NCI-H2081 (cell line): ENCODE results near the gene DGKB.

Experiments used
- DNase-seq, 2 experiments: peaks; one replicate each; lab custom pipeline; 2025; lab: John Stamatoyannopoulos, UW

The DGKB gene

DNA sequence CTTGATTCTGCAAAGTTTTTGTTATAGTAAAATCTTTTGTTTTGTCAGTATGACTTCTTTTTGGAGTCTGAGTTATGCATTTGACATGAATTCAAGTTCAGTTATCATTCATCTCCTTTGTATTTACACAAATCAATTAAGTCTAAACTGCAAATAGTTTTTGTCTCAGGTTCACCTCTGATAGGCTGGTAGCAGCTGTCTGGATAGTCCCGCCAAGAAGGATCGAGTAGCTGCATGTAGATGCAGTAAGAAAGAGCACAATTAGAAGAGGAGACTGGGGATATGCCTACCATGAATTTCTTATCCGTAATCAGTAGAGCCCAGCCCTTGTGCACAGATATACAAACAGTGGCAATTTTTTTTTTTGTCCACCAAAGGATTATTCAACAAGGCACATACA is 520.6 kb downstream of the DGKB start:
- peak in 1 of 2 experiments; percentile 33 for DNase-seq

- no peak for DNase-seq
Measured at GRCh38 chr7:14381306-14381705, 521.2 kb downstream of the DGKB start.

DNA sequence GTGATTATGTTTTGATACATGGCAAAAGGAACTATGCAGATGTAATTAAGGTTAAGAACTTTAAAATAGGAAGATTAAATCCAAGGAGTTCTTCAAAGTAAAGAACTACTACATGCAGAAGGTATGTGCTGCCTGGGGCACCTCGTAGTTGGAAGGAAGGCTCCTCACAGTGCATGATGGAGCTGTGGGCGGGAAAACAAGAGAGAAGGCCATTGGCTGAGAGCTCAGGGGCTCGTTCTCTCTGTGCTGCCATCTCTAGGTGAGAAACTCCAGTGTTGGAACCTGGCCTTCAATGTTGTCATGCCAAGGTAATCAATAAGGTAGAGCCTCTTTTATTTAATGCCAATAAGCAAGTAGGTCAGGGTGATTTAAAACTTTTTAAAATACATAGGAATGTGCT is 521.7 kb downstream of the DGKB start:
- DNase-seq = peak in 1 of 2 experiments; percentile 8

DNA sequence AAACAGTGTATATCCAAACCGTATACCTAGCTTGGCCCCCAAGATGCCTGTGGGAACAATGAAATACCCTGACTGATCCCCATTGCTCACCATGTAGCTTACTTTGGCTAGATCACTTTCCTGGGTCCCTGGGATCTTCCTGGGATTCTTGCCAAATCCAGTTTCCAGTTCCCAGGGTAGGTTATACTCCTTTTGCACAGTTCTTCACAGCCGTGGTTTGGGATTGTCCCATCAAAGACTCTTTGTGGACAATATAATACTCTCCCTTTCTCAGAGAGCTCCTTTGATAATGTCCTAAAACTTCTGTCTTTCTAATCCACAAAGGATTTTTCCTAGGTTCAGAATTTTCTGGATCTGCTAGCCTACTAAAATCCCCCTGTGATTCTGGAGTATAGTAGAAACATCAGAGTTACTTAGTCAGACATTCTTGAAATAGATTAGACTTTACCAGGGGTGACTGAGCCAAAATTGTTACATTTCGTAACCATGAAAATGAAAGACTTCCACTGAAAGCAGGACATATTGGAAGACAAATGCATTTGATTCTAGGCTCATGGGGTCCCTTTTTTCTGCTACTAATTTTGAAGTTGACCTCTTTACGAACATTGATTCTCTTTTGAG is 524.8 kb downstream of the DGKB start:
- peak in 1 of 2 experiments; percentile 20 for DNase-seq

DNA sequence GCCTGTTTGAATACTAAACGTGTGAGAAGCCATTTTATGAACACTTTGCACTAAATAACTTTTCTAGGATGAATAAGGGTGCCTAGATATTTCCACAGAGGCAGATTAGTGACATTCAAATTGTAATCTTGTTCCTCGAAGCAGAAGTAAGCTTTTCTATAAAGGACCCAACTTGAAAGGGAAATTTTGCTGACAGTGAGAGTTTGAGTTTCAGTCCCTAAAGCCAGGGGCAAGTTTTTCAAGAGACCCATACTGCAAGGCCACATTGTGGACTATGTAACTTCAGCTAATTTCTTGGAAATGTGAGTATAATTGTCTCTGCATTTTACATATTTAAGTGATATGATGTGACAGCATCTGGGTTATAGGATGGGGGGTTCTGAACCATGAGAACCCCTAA is 525.8 kb downstream of the DGKB start:
- no peak for DNase-seq

DNA sequence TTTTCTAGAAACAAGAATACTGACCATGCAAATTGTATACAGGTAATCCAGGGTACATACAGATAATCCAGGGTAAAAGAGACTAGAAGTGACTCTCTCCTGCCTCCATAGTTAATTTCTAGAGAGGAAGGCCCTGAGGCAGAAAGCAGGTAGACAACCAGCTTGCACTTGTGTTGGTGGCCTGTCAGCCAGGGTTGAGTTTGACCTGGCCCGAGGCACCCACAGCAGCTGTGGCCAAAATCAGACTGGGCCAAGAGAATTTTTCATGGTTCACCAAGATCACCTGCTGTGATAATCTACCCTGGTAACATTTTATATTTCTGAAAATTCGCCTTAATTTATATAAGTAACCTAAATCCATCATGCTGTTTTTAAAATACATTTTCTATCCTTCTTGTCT is 526.6 kb downstream of the DGKB start:
- no peak for DNase-seq

DNA sequence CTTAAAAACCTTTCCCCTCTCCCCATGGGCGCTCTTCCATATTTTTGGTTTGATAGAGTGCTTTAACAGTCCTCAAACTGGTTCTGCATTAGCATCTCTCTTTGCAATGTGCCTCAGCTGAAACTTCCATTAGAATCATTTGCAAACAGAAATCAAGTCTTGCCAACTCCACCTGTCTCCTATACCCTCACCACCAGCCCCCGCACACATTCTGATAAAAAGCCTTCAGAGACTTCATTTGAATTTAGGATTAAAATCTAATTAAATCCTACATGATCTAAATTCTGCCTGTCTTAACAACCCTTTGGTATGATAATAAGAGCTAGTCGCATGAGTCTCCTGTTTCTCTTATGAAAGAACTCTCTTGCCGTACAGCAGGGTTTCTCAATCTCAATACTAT is 528.2 kb downstream of the DGKB start:
- no peak for DNase-seq

DNA sequence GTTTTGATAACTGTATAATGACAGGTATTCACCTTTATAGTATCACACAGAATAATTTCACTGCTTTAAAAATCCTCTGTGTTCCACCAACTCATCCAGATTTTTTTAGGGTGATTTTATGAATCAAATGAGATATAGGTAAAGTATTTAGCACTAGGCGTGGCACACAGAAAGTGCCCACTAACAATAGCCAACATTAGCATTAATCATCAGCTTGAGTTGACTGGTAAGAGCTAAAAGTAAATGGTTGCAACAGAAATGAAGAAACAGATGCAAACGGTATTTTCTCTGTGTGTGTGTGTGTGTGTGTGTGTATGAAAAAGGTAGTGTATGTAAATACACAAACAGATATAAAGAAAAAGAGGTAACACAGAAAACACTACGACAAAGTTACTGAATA is 534.3 kb downstream of the DGKB start:
- no peak for DNase-seq

DNA sequence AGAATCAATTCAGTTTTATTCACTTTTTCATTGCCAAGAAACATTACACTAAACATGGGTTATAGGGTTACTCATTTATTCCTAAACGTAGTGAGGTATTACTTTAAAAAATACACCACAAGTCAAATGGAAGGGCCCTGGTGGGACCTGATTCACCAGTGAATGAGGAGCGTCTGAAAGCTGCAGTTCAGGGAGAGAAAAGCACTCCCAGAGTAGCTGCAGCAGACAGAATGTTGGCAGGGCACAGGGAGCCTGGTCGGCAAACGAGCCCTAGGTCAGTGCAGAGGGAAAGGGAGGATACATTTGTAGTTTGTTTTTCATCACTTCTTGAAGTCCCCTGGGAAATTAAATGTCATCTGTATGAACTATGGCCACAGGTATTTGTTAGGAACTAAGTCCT is 551.4 kb downstream of the DGKB start:
- DNase-seq = peak; percentile 19 to 70

DNA sequence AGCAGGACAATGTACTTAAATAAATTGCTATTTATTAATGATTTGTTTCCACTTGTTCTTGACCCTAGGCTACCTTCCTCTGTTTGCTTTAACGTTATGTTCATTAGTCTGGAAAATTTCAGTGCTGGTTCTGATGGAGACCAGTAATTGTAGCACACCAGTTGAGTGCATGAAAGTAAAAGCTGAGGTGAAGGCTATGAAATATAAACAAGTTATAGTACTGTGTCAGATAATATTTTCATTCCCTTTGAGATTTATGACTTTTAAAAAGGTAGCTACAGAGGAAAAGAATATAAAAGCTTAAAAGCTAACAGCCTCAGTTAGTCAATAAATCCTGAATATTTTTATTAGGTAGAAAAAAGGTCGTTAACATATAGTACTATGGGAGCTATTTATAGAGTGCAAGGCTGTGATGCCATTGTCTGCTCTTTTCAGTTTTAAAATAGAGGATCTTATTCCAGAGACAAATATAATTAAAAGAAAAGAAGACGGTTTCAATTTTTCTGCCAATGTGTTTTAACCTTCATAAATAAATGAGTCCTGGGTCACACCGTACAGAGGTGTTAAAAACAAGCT is 561.3 kb downstream of the DGKB start:
- peak in 1 of 2 experiments; percentile 40 for DNase-seq

DNA sequence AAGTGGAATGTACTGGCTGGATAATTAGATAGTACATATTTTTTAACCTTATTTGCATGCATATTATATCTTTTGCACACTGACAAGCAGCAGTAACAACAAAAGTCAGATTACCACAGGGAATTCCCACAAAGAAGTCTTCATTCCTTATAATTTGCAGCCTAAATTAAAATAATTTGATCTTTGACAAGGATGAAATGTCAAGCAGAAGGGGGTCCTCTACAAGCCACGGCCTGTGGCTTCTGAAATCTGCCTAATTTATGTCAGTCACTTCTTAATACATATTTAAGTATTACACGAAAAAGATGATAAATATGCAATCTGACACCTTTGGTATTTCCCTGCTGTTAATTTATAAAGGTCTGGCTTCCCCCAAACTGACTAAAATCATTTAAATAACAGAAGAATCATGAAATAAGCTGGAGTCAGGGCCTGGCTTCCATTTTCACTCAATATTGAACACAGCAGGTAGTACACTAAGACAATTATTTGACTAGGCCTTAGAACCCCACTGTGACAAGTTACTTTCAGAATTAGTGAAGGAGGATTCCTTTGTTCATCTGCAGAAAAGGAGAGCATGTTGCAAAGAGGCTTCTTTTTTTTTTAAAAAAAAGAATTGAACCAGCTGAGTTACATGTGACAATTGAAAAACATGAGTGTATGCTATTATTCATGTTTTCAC is 562.0 kb downstream of the DGKB start:
- DNase-seq = peak; percentile 33 to 75

DNA sequence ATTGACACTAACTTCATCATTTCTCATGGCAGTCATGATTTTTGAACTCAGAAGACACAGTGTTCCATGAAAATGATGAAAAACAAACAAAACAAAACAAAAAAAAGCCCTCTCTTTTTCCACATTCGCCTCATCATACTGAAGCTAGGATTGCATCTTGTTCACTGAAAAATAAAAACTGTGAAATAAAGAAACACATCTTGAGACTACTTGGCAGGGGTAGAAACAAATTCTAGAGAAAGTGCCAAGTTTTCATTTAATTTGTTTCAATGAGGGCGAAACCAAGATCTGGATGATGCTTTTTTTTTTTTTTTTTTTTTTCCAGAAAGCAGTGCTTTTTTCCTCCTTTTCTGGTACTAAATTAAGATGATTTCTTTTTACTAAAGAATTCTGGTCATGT is 562.7 kb downstream of the DGKB start:
- no peak for DNase-seq

GRCh38 chr7:14336256-14336655 is 566.3 kb downstream of the DGKB start:
- DNase-seq = no peak

DNA sequence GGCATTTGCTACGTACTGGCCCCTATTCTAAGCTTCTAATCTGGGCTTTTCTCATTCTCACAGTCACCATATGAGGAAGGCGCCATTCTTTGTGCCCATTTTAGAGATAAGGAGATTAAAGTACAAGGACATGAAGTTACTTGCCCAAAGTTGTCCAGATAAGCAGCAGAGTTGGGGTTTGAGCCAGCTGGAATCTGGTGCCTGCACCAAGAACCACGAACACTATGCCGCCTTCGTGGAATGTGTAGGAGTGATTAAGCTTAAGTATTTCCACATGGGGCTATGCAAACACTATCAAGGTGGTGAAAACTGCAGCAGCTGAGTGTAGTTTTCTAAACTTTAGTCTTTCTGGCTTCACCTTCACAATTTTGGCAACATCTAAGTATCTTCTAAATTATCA is 570.4 kb downstream of the DGKB start:
- DNase-seq = no peak

- DNase-seq = peak in 1 of 2 experiments; percentile 23
Measured at GRCh38 chr7:14324767-14325166, 577.8 kb downstream of the DGKB start.

DNA sequence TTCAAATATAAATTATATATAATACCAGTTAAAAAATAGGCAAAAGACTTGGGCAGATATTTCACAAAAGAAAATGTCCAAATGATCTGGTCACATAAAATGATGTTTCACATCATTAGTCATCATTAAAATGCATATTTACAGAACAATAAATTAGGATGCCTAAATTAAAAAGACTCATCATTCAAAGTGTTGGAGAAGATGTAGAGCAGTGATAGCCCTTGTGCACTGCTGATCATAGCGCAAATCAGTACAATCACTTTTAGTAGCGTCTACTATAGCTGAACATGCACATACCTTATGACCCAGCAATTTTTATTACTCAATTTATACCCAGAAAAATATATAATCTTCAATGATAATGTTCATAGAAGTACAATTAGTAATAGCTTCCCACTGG is 579.8 kb downstream of the DGKB start:
- no peak for DNase-seq

DNA sequence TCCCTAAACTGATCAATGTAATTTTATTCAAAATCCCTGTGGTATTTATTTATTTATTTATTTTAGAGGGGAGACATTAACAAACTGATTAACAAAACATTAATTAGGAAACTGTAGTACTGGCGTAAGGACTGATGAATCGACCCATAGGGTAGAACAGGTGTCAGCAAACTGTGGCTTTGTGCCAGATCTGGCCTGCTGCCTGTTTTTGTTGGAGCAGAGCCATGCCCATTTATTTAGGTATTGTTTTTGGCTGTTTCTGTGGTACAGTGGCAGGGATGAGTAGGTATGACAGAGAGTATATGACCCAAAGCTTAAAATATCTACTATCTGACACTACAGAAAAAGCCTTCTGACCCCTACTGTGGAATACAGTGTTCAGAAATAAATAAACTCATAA is 580.6 kb downstream of the DGKB start:
- DNase-seq = peak; percentile 73 to 92

DNA sequence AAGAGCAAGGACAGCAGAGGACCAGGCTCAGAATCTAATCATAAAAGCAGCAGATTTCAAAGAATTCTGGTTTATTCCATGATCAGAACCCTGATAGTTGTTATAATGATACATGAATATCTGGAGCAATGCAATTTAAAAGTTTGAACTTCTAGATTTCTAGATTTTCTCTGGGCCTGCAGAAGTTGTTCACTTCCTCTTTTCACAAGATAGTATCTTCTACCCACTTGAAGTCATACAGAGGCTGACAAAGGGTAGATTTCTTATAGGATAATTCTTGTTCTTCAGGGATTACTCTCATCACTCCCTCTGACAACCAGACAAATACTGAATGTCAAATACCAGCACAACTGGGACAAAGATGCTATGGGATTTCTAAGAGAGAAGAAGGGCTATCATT is 593.1 kb downstream of the DGKB start:
- DNase-seq = no peak

GRCh38 chr7:14305233-14305866 is 597.2 kb downstream of the DGKB start:
- DNase-seq = peak in 1 of 2 experiments; percentile 11

GRCh38 chr7:14303536-14303935 is 599.0 kb downstream of the DGKB start:
- no peak for DNase-seq

- no peak for DNase-seq
Measured at GRCh38 chr7:14294637-14295036, 607.9 kb downstream of the DGKB start.

- no peak for DNase-seq
Measured at GRCh38 chr7:14293434-14293833, 609.1 kb downstream of the DGKB start.

DNA sequence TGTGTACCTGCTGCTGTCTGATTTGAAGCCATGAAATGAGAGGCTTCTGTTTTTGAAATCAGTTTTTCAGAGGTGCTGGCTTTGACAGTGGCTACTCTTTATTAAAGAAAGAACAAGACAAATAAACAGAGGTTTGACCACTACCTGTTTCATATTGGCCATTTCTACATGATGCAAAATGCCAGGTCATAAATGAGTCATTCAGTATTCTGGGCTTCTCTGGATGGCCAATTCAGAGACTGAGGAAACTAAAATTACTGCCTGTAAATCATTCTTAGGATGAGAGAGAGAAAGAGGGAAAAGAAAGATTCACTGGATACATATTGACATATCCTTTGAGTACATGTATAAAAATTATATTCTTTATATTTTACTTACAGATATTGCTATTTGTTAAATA is 609.8 kb downstream of the DGKB start:
- no peak for DNase-seq
